Measurements from ENCODE around the gene ARHGEF11.

ARHGEF11 gene

GRCh38 chr1:156994277-156994676 is 51.3 kb downstream of the ARHGEF11 start:
- TF ChIP-seq CTCF (IDR thresholded peaks at IDR 0.05; ENCODE audit: extremely low read depth, missing control alignments): no peak
- no peak for DNase-seq (ENCODE audit: low spot score)

GRCh38 chr1:156993426-156994147 is 52.0 kb downstream of the ARHGEF11 start:
- TF ChIP-seq CTCF (IDR thresholded peaks at IDR 0.05; ENCODE audit: extremely low read depth, missing control alignments): no peak
- no peak for DNase-seq (ENCODE audit: low spot score)

- DNase-seq (ENCODE audit: low spot score): no peak
- no peak for TF ChIP-seq CTCF (IDR thresholded peaks at IDR 0.05; ENCODE audit: extremely low read depth, missing control alignments)
Measured at GRCh38 chr1:156992215-156992614, 53.3 kb downstream of the ARHGEF11 start.

GRCh38 chr1:156987715-156988114 is 57.8 kb downstream of the ARHGEF11 start:
- TF ChIP-seq CTCF (IDR thresholded peaks at IDR 0.05; ENCODE audit: extremely low read depth, missing control alignments): no peak
- no peak for DNase-seq (ENCODE audit: low spot score)

- TF ChIP-seq CTCF (IDR thresholded peaks at IDR 0.05; ENCODE audit: extremely low read depth, missing control alignments): no peak
- no peak for DNase-seq (ENCODE audit: low spot score)
Measured at GRCh38 chr1:156980551-156980950, 65.0 kb downstream of the ARHGEF11 start.

- DNase-seq (ENCODE audit: low spot score): no peak
- no peak for TF ChIP-seq CTCF (IDR thresholded peaks at IDR 0.05; ENCODE audit: extremely low read depth, missing control alignments)
Measured at GRCh38 chr1:156975084-156975483, 70.5 kb downstream of the ARHGEF11 start.

GRCh38 chr1:156973417-156973816 is 72.1 kb downstream of the ARHGEF11 start:
- no peak for TF ChIP-seq CTCF (IDR thresholded peaks at IDR 0.05; ENCODE audit: extremely low read depth, missing control alignments)
- no peak for DNase-seq (ENCODE audit: low spot score)
